Epithelial cell of esophagus (primary cell): Measurements from ENCODE around the gene SH3BP5L.
A peak's percentile ranks its signal among the peaks of the same experiment; 100 is the strongest.

Experiments
- DNase-seq: peaks from one replicate; pipeline ENCODE4 v3.0.0; 2010; ENCODE audit warnings: low read depth
- H3K4me3 ChIP-seq: 2 replicates; pipeline ENCODE4 v1.5.1; 2011; ENCODE audit warnings: mild to moderate bottlenecking, low read length, control low read depth
- TF ChIP-seq, protein P1 (sequence below): IDR thresholded peaks from 2 replicates; pipeline ENCODE4 v1.5.1; 2011; ENCODE audit warnings: low read depth, mild to moderate bottlenecking, low read length, control low read depth, inconsistent platforms; ENCODE audit not compliant: insufficient read depth; ENCODE audit errors: missing control alignments

The SH3BP5L gene

DNA sequence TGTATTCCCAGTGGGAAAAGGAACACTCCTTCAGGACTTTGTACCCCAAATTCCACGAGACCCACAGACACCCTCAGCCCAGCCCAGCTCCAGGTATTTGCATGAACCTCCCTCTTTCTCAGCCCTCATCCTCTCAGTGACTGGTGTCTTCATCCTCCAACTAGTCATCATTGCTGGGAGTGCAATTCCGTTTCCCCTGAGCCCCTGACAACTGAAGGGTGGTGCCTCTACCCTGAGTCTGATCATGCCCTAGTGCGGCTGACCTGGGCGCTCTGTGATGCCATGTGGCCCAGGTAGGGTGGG, 36.9 kb upstream of the SH3BP5L start:
- peak overlapping the region; percentile 62 for H3K4me3 ChIP-seq
- TF ChIP-seq, protein P1, sequence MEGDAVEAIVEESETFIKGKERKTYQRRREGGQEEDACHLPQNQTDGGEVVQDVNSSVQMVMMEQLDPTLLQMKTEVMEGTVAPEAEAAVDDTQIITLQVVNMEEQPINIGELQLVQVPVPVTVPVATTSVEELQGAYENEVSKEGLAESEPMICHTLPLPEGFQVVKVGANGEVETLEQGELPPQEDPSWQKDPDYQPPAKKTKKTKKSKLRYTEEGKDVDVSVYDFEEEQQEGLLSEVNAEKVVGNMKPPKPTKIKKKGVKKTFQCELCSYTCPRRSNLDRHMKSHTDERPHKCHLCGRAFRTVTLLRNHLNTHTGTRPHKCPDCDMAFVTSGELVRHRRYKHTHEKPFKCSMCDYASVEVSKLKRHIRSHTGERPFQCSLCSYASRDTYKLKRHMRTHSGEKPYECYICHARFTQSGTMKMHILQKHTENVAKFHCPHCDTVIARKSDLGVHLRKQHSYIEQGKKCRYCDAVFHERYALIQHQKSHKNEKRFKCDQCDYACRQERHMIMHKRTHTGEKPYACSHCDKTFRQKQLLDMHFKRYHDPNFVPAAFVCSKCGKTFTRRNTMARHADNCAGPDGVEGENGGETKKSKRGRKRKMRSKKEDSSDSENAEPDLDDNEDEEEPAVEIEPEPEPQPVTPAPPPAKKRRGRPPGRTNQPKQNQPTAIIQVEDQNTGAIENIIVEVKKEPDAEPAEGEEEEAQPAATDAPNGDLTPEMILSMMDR, result no peak
- peak; percentile 11 for DNase-seq

DNA sequence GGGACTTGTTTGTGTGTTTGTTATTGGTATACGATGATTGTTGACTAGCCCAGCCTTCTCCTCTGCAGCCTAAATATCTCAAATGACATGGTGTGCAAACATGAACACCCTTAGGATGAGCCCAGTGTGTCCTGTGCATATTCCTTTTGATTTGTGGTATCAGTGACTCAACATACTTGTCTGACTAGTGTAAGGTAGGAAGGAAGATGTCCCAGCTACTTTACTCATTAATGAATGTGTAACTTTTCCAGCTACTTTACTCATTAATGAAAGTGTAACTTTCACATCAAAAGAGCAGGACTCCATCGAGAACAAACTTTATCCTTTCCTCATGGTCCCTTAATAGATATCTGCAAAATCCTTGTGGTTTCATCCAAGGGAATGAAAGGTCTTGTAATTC, 35.9 kb upstream of the SH3BP5L start:
- TF ChIP-seq, protein P1, result no peak

DNA sequence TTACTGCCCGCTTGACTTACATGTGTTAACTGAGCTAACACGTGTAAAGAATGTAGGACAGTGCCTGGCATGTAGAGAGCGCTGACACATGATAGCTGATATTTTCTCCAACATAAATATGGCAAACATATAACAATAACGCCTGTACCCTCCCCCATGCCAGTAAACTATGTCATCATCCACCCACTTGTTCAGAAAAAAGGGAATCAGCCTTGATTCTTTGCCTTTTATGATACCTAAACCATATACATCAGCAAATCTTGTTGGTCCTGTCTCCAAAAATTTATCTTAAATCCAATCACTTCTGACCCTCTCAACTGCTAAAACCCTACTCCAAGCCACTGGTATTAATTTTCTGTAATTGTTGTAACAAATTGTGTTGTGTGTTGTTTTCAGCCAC, 34.3 kb upstream of the SH3BP5L start:
- no peak overlapping the region for H3K4me3 ChIP-seq
- TF ChIP-seq, protein P1, result no peak
- DNase-seq, result no peak

More for the DNA sequence above, 35.9 kb upstream of the SH3BP5L start:
- DNase-seq, result peak; percentile 35
- no peak overlapping the region for H3K4me3 ChIP-seq

DNA sequence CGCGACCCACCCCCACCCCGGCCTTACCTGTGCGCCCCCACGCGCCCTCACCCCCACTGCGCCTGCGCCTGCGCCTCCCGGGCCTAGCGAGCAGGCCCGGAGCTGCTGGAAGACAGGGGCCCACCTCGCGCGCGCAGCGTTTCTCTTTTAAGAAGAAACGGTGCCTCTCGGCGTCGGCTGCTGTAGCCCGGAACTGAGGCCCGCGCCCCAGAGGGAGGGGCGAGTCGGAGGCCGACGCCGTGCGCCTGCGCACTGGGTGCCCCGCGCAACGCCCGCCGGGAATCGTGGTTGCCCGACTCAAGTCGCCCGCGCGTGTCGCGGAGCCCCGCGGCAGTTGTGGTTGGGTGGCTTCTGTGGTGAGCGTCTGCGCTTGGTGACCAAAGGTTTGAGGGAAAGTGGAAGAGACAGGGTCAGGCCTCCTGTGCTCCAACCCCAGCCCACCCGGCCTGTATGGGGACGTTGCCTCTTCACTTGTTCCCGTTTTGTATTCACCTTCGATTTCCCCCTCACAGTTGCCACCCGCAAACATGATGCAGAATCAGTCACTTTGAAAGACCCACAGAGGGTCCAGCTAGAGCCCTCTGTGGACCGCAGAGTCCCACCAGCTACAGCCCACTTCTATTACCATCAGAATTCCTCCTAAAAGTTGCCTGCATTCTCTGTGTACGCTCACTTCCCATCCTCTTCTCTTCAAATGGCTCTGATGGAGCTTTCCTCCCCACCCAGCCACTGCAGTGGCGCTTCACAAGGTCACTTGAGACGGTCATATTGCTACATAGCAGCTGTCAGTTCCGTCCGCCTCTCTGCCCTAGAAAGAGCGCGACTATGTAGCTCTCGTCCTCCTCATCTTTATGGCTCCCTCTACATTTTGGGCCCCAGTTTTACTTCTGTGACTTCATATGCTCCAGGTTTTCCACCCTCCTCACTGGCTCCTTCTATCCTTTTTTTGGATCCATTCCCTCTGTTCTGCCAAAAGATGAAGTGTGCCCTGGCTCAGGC, 33.5 kb upstream of the SH3BP5L start, which contains the start of gene ZNF692:
Gene ZNF692, minus strand, starts transcription at position 195 of the 999 bp plus-strand sequence. CDS start 776 bp downstream, outside the sequence.
- TF ChIP-seq, protein P1, result no peak
- DNase-seq, result peak; percentile 98
- H3K4me3 ChIP-seq, result peak within 1 kb of the TSS; percentile 85

DNA sequence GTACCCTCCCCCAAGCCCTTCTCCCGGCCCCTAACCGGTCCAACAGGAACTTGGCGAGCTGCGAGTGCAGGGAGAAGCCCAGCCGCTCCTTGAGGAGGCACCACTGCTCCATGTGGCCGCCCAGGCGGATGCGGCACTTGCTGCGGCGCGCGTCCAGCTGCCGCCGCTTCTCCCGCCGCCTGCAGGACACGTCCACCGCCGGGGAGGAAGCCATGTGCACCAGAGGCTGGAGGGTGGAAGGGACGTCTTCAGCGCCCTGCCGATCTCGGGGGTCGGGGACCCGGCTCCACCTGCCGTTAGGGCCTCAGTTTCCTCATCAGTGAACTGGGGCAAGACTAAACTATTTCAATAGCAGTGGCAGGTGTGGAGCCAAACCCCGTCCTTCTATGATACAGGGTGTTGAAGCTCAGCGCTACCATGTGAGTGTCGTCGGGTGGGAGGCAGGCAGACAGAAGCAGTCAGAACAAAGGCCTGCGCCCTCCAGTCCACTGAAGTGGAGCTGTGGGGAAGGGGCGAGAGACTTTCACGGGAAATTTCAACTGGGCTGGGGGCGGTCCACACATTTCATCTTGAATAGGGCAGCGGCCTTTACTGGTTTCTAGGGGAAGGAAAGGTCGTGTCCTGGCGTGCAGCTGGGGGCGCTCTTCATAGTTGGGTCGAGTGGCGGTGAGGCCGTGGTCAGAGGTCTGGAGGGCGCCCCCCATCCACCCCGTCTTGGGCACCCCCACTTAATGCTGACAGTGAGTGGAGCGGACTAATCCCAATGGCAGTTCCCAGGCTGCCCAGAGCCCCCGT, 32.6 kb upstream of the SH3BP5L start:
- DNase-seq, result peak; percentile 82
- H3K4me3 ChIP-seq, result peak overlapping the region; percentile 85
- TF ChIP-seq, protein P1, result peak; percentile 13

DNA sequence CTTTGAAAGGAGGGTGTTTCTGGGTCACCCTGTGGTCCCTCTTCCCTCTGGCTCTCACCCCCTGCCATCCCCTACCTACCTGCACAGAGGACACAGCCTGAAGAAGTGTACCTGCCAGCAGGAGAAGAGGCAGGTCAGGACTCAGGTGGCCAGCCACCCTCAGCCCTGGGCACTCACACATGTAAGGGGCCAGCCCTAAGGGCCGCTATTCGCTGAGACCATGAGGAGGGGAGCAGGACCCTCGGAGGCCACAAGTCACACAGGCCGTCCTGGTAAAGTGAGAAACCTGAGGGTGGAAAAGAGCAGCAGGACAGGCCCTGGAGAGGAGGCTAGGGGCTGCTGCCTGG, 32.0 kb upstream of the SH3BP5L start:
- H3K4me3 ChIP-seq, result peak overlapping the region; percentile 85
- TF ChIP-seq, protein P1, result no peak

More for the DNA sequence above, 32.0 kb upstream of the SH3BP5L start:
- DNase-seq, result no peak
